ENCODE data around the gene NTSR1.

DNA sequence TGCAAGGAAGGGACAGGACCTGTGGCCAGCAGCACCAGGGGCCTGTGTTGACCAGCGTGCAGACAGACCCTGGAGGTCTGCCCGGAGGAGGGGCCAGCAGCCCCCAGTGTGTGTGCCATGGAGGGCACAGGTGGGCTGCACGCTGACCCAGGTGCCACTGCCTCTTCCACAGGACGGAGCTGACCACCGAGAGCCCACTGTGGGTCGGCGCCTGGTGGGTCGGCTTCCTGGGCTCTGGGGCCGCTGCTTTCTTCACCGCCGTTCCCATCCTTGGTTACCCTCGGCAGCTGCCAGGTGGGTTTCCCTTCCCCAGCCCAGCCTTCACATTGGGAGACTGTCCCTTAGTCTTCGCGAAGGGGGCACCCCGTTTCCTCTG, 48.4 kb upstream of the NTSR1 start:
- TF ChIP-seq, protein P1, sequence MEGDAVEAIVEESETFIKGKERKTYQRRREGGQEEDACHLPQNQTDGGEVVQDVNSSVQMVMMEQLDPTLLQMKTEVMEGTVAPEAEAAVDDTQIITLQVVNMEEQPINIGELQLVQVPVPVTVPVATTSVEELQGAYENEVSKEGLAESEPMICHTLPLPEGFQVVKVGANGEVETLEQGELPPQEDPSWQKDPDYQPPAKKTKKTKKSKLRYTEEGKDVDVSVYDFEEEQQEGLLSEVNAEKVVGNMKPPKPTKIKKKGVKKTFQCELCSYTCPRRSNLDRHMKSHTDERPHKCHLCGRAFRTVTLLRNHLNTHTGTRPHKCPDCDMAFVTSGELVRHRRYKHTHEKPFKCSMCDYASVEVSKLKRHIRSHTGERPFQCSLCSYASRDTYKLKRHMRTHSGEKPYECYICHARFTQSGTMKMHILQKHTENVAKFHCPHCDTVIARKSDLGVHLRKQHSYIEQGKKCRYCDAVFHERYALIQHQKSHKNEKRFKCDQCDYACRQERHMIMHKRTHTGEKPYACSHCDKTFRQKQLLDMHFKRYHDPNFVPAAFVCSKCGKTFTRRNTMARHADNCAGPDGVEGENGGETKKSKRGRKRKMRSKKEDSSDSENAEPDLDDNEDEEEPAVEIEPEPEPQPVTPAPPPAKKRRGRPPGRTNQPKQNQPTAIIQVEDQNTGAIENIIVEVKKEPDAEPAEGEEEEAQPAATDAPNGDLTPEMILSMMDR (IDR thresholded peaks at IDR 0.05), result no peak
- no peak for TF ChIP-seq POLR2A (IDR thresholded peaks at IDR 0.05)
